Measurements from ENCODE around the gene BCORL1. TPM values are rescaled to one million over a fixed set of nuclear protein-coding genes. Genes with fewer than 3 reads are reported as not detected.

BCORL1 gene
- total and polyA plus RNA-seq, 2 of the 8 experiments (the other 6 are each of a cell fraction or from before 2014, with no cell fraction given): 1.4 to 6.2 TPM

DNA sequence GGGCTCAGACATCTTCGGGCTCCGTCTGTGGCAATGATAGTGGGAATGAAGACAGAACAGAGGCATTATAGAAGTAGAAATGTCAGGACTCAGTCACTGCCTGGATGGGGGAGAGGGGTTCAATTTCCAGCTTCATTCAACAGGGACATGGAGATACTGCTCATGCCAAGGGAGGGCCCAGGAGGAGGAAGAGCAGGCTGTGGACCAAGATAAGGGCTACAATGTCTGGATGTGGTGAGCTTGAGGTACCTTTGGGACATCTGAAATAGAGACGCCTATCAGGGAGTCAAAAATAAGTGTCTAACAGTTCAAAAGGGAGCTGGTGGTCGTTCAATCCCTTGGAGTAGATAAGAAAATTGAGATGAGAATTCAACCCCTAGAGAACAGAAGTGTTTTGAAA, 93.3 kb downstream of the BCORL1 start:
- Histone ChIP-seq H3K18ac (ENCODE audit: extremely low read depth, low read length) (no peak overlapping the region), H2BK5ac (ENCODE audit: low read depth, low read length) (no peak overlapping the region), H2AK5ac (ENCODE audit: low read depth, low read length) (no peak overlapping the region), H2AFZ (ENCODE audit: low read length) (no peak overlapping the region), H3K79me1 (ENCODE audit: low read depth, low read length) (no peaks in the 10 kb centered on the region), H3K4me2 (ENCODE audit: insufficient read depth in 1 of 2, low read depth in 2 of 2, low read length in 2 of 2) (no peak overlapping the region), H3K4me1 (replicated peaks in 1 of 4; ENCODE audit: control insufficient read depth in 3 of 4, insufficient read depth in 4 of 4, low read length in 3 of 4) (no peaks in the 10 kb centered on the region), H3K56ac (replicated peaks; ENCODE audit: insufficient read length, low read depth, low read length) (no peak overlapping the region), H4K91ac (replicated peaks; ENCODE audit: insufficient read length, low read length) (no peak overlapping the region), H2BK12ac (ENCODE audit: low read depth, low read length) (no peak overlapping the region), H3K4me3 (ENCODE audit: extremely low read depth in 1 of 4, insufficient read depth in 2 of 4, low read depth in 3 of 4, low read length in 4 of 4) (no peak overlapping the region), H3K4ac (replicated peaks; ENCODE audit: insufficient read length, low read depth, low read length) (no peak overlapping the region), H3K27ac (ENCODE audit: low read depth, low read length) (no peak overlapping the region), H2BK15ac (ENCODE audit: low read length) (no peak overlapping the region), H3K23ac (ENCODE audit: insufficient read length) (no peak overlapping the region), H4K20me1 (replicated peaks in 1 of 2; ENCODE audit: control insufficient read depth in 1 of 2, insufficient read depth in 2 of 2, low read length in 2 of 2) (no peaks in the 10 kb centered on the region), H3K27me3 (replicated peaks in 1 of 4; ENCODE audit: control insufficient read depth in 3 of 4, extremely low read depth in 1 of 4, insufficient read depth in 3 of 4, low read length in 3 of 4) (no peaks in the 10 kb centered on the region), H4K5ac (ENCODE audit: insufficient read length, low read depth, low read length) (no peak overlapping the region), H4K8ac (ENCODE audit: extremely low read depth, insufficient read depth, low read length) (no peak overlapping the region), H3K36me3 (ENCODE audit: control insufficient read depth in 2 of 4, insufficient read depth in 4 of 4, low read length in 3 of 4) (no peaks in the 10 kb centered on the region), H3K14ac (ENCODE audit: insufficient read length) (no peak overlapping the region), H2BK120ac (replicated peaks; ENCODE audit: low read depth, low read length) (no peak overlapping the region), H3K9me3 (ENCODE audit: insufficient read depth in 2 of 2, low read depth in 1 of 2, low read length in 1 of 2) (no peaks in the 10 kb centered on the region), H3K9ac (replicated peaks in 1 of 4; ENCODE audit: extremely low read depth in 1 of 4, low read depth in 3 of 4, low read length in 3 of 4) (no peak overlapping the region), H3K79me2 (ENCODE audit: control insufficient read depth in 1 of 2, insufficient read depth in 2 of 2, low read length in 2 of 2) (no peaks in the 10 kb centered on the region), H3K23me2 (ENCODE audit: low read depth, low read length) (no peaks in the 10 kb centered on the region), H2BK20ac (ENCODE audit: low read length) (no peak overlapping the region)
- CTCF ChIA-PET (ENCODE audit: partially characterized antibody): interaction anchor here (0.8 kb wide), 1 partner anchor 117 kb away, joined by 4 read pairs; no protein-coding TSS in a partner anchor
- POLR2A ChIA-PET (ENCODE audit: partially characterized antibody): no interaction called here
- DNase-seq (ENCODE audit: low read depth in 1 of 2, low spot score in 2 of 2) (no peak), FAIRE-seq (no peak)
- 81% methylated on average over 4 of the region's 4 CpGs; no CpG with 5 or more reads in 1 of the 2 experiments for WGBS, 2 experiments (ENCODE audit: extremely low coverage in 1 of 2, insufficient coverage in 1 of 2, insufficient read length in 1 of 2, insufficient replicate concordance in 2 of 2, low coverage in 1 of 2, low lambda C conversion rate in 2 of 2, missing lambda C conversion rate in 1 of 2)
- TF ChIP-seq FOSL1 (IDR thresholded peaks at IDR 0.05; ENCODE audit: insufficient read depth, low read depth, low read length) (no peak), RXRA (IDR thresholded peaks at IDR 0.05; ENCODE audit: insufficient read depth, low read depth, low read length) (no peak), EGR1 (IDR thresholded peaks at IDR 0.05; ENCODE audit: borderline replicate concordance, low read depth, low read length) (no peak), BRCA1 (IDR thresholded peaks at IDR 0.05; ENCODE audit: low read depth, low read length) (no peak), TAF7 (optimal IDR thresholded peaks at IDR 0.05; ENCODE audit: borderline replicate concordance, low read depth, low read length) (no peak), RBBP5 (IDR thresholded peaks at IDR 0.05; ENCODE audit: borderline replicate concordance, low read depth, low read length) (no peak), KDM5A (IDR thresholded peaks at IDR 0.05; ENCODE audit: low read length) (no peak), BCL11A (IDR thresholded peaks at IDR 0.05; ENCODE audit: low read depth in 2 of 2, low read length in 2 of 2) (no peak), SRF (IDR thresholded peaks at IDR 0.05; ENCODE audit: low read depth, low read length) (no peak)
- TF ChIP-seq, protein P1, sequence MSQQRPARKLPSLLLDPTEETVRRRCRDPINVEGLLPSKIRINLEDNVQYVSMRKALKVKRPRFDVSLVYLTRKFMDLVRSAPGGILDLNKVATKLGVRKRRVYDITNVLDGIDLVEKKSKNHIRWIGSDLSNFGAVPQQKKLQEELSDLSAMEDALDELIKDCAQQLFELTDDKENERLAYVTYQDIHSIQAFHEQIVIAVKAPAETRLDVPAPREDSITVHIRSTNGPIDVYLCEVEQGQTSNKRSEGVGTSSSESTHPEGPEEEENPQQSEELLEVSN (IDR thresholded peaks at IDR 0.05): no peak
- TF ChIP-seq, protein P2, sequence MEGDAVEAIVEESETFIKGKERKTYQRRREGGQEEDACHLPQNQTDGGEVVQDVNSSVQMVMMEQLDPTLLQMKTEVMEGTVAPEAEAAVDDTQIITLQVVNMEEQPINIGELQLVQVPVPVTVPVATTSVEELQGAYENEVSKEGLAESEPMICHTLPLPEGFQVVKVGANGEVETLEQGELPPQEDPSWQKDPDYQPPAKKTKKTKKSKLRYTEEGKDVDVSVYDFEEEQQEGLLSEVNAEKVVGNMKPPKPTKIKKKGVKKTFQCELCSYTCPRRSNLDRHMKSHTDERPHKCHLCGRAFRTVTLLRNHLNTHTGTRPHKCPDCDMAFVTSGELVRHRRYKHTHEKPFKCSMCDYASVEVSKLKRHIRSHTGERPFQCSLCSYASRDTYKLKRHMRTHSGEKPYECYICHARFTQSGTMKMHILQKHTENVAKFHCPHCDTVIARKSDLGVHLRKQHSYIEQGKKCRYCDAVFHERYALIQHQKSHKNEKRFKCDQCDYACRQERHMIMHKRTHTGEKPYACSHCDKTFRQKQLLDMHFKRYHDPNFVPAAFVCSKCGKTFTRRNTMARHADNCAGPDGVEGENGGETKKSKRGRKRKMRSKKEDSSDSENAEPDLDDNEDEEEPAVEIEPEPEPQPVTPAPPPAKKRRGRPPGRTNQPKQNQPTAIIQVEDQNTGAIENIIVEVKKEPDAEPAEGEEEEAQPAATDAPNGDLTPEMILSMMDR (IDR thresholded peaks at IDR 0.05; ENCODE audit: control extremely low read depth in 1 of 3, insufficient read depth in 1 of 3, low read depth in 1 of 3, low read length in 3 of 3): no peak
